GM12878 (cell line): ENCODE data around the gene NMBR.

Source experiments
- ATF7 ChIP-seq: fragments of 450-650 bp; IDR thresholded peaks from 2 replicates; pipeline ENCODE4 v1.6.1; 2016; ENCODE audit warnings: low read depth, mild to moderate bottlenecking
- CTCF ChIP-seq, 3 experiments: IDR thresholded peaks in 2 of 3; conservative IDR thresholded peaks in 1 of 3; 2 replicates each; pipeline ENCODE4 v1.5.1; 2011; ENCODE audit warnings: low read depth in 3 of 3, low read length in 3 of 3, mild to moderate bottlenecking in 3 of 3, control low read depth in 2 of 3, moderate library complexity in 2 of 3, inconsistent platforms in 1 of 3, mixed read lengths in 1 of 3; ENCODE audit not compliant: control insufficient read depth in 2 of 3, insufficient read depth in 1 of 3; ENCODE audit errors: extremely low read depth in 1 of 3
- HDAC6 ChIP-seq: fragments of 200-600 bp; sonication (generic); IDR thresholded peaks from one replicate; pipeline ENCODE4 v1.8.0; 2017; ENCODE audit warnings: antibody characterized with exemption; ENCODE audit not compliant: unreplicated experiment
- NR2C2 ChIP-seq: IDR thresholded peaks from 2 replicates; pipeline ENCODE4 v1.6.1; 2011; ENCODE audit warnings: borderline replicate concordance, low read depth; ENCODE audit not compliant: control insufficient read depth, insufficient read length
- POLR2A ChIP-seq: IDR thresholded peaks from 2 replicates; pipeline ENCODE4 v1.6.1; 2011; ENCODE audit warnings: low read depth, mild to moderate bottlenecking, low read length
- POLR2AphosphoS5 ChIP-seq: IDR thresholded peaks from 2 replicates; pipeline ENCODE4 v1.6.1; 2011; ENCODE audit warnings: mild to moderate bottlenecking, low read length, inconsistent platforms
- RAD21 ChIP-seq: IDR thresholded peaks from 2 replicates; pipeline ENCODE4 v1.6.1; 2011; ENCODE audit warnings: mild to moderate bottlenecking, low read depth, low read length, moderate library complexity; ENCODE audit not compliant: insufficient read depth
- TAF1 ChIP-seq: IDR thresholded peaks from 2 replicates; pipeline ENCODE4 v1.6.1; 2011; ENCODE audit warnings: mild to moderate bottlenecking, low read depth, low read length, borderline replicate concordance
- USF1 ChIP-seq: IDR thresholded peaks from 2 replicates; pipeline ENCODE4 v1.6.1; 2011; ENCODE audit warnings: borderline replicate concordance, low read depth, mild to moderate bottlenecking, moderate library complexity, mixed read lengths, low read length; ENCODE audit not compliant: insufficient read depth; ENCODE audit errors: extremely low read length
- ZNF274 ChIP-seq: IDR thresholded peaks from one replicate; pipeline ENCODE4 v1.8.0; 2011; ENCODE audit not compliant: insufficient read length, insufficient read depth

GRCh38 chr6:142130814-142131213 is 16.1 kb downstream of the NMBR start:
- no peak for TF ChIP-seq CTCF (IDR thresholded peaks at IDR 0.05 in 2 of 3, conservative IDR thresholded peaks at IDR 0.05 in 1 of 3; ENCODE audit: control insufficient read depth in 2 of 3, extremely low read depth in 1 of 3, insufficient read depth in 1 of 3, low read depth in 3 of 3, low read length in 3 of 3)
- no peak for TF ChIP-seq POLR2A
- TF ChIP-seq POLR2AphosphoS5: no peak
- TF ChIP-seq USF1: no peak
- TF ChIP-seq ZNF274: no peak
- TF ChIP-seq HDAC6: no peak
- no peak for TF ChIP-seq ATF7
- TF ChIP-seq RAD21: no peak
- TF ChIP-seq TAF1: no peak
- TF ChIP-seq NR2C2: no peak
